H1 (cell line): ENCODE measurements around the gene RGS9BP. TPM values are rescaled to one million over a fixed set of nuclear protein-coding genes. Genes with fewer than 3 reads are reported as not detected.

Experiments used
- CTCF ChIA-PET: fragments of 300-600 bp; sonication (Branson Sonifier 250); formaldehyde crosslinking; loops from one replicate; lab custom pipeline; 2021; ENCODE audit not compliant: partially characterized antibody; lab: Charles Lee
- POLR2A ChIA-PET: fragments of 300-600 bp; sonication (Branson Sonifier 250); formaldehyde crosslinking; loops from one replicate; lab custom pipeline; 2021; ENCODE audit warnings: inconsistent platforms; ENCODE audit not compliant: partially characterized antibody; lab: Charles Lee
- DNase-seq, 2 experiments: peaks; one replicate each; pipeline versions ENCODE4 v3.0.0 to v3.0.0-alpha.2; 2010 to 2022; ENCODE audit warnings: low spot score in 2 of 2, low read depth in 1 of 2, mixed read lengths in 1 of 2
- FAIRE-seq: peaks from 2 replicates; lab custom pipeline; 2011; peaks lifted over from hg19 to GRCh38; lab: Jason Lieb, UNC
- H2AFZ ChIP-seq: 2 replicates; pipeline ENCODE4 v1.8.1; 2012; ENCODE audit warnings: low read length, inconsistent platforms
- H2AK5ac ChIP-seq: 2 replicates; pipeline ENCODE4 v1.6.1; 2013; ENCODE audit warnings: low read depth, low read length
- H2BK120ac ChIP-seq: replicated peaks from 2 replicates; pipeline ENCODE3; 2013; ENCODE audit warnings: low read depth, low read length, inconsistent platforms
- H2BK12ac ChIP-seq: 2 replicates; pipeline ENCODE4 v1.6.1; 2013; ENCODE audit warnings: low read depth, low read length
- H2BK15ac ChIP-seq: 2 replicates; pipeline ENCODE4 v1.6.1; 2013; ENCODE audit warnings: low read length
- H2BK20ac ChIP-seq: 2 replicates; pipeline ENCODE4 v1.6.1; 2013; ENCODE audit warnings: low read length
- H2BK5ac ChIP-seq: 2 replicates; pipeline ENCODE4 v1.6.1; 2013; ENCODE audit warnings: low read depth, low read length
- H3K14ac ChIP-seq: 2 replicates; pipeline ENCODE4 v1.6.1; 2013; ENCODE audit warnings: inconsistent platforms; ENCODE audit not compliant: insufficient read length
- H3K18ac ChIP-seq: 2 replicates; pipeline ENCODE4 v1.6.1; 2013; ENCODE audit warnings: low read length; ENCODE audit errors: extremely low read depth
- H3K23ac ChIP-seq: 2 replicates; pipeline ENCODE4 v1.6.1; 2013; ENCODE audit warnings: inconsistent platforms; ENCODE audit not compliant: insufficient read length
- H3K23me2 ChIP-seq: 2 replicates; pipeline ENCODE4 v1.6.1; 2013; ENCODE audit warnings: low read depth, low read length
- H3K27ac ChIP-seq: 2 replicates; pipeline ENCODE4 v1.6.1; 2011; ENCODE audit warnings: low read depth, low read length, inconsistent platforms
- H3K27me3 ChIP-seq, 4 experiments: replicated peaks in 1 of 4; 1 replicate in 1 of 4; 2 replicates in 3 of 4; pipeline versions ENCODE4 v1.6.1 to v1.8.1; 2011 to 2013; ENCODE audit warnings: low read length in 3 of 4, mild to moderate bottlenecking in 3 of 4, inconsistent platforms in 2 of 4, mixed read lengths in 2 of 4, moderate library complexity in 1 of 4; ENCODE audit not compliant: control insufficient read depth in 3 of 4, insufficient read depth in 3 of 4; ENCODE audit errors: extremely low read depth in 1 of 4
- H3K36me3 ChIP-seq, 4 experiments: 2 replicates each; pipeline versions ENCODE4 v1.6.1 to v1.8.1; 2011 to 2013; ENCODE audit warnings: mild to moderate bottlenecking in 4 of 4, low read length in 3 of 4, moderate library complexity in 2 of 4, control low read depth in 1 of 4, inconsistent platforms in 1 of 4; ENCODE audit not compliant: insufficient read depth in 4 of 4, control insufficient read depth in 2 of 4
- H3K4ac ChIP-seq: replicated peaks from 2 replicates; pipeline ENCODE3; 2013; ENCODE audit warnings: low read length, low read depth, mixed read lengths, inconsistent platforms; ENCODE audit not compliant: insufficient read length
- H3K4me1 ChIP-seq, 4 experiments: replicated peaks in 1 of 4; 1 replicate in 1 of 4; 2 replicates in 3 of 4; pipeline versions ENCODE4 v1.6.1 to v1.8.1; 2011 to 2013; ENCODE audit warnings: low read length in 3 of 4, inconsistent platforms in 2 of 4, mixed read lengths in 1 of 4; ENCODE audit not compliant: insufficient read depth in 4 of 4, control insufficient read depth in 3 of 4
- H3K4me2 ChIP-seq, 2 experiments: 2 replicates each; pipeline versions ENCODE4 v1.6.1 to v1.8.1; 2011 to 2013; ENCODE audit warnings: low read depth in 2 of 2, low read length in 2 of 2, control low read depth in 1 of 2, inconsistent platforms in 1 of 2, mild to moderate bottlenecking in 1 of 2; ENCODE audit not compliant: insufficient read depth in 1 of 2
- H3K4me3 ChIP-seq, 4 experiments: fragments of 200-600, 300-600 bp in 1 of 4; sonication (generic), shearing (Covaris generic), sonication (Bioruptor Twin) in 1 of 4; 2 replicates each; pipeline versions ENCODE4 v1.5.1 to v1.8.1; 2011 to 2016; ENCODE audit warnings: low read length in 4 of 4, low read depth in 3 of 4, control low read depth in 2 of 4, inconsistent platforms in 2 of 4, mild to moderate bottlenecking in 2 of 4, mixed read lengths in 1 of 4, moderate library complexity in 1 of 4; ENCODE audit not compliant: insufficient read depth in 2 of 4; ENCODE audit errors: extremely low read depth in 1 of 4
- H3K56ac ChIP-seq: replicated peaks from 2 replicates; pipeline ENCODE3; 2013; ENCODE audit warnings: low read depth, mild to moderate bottlenecking, mixed read lengths, low read length, inconsistent platforms; ENCODE audit not compliant: insufficient read length
- H3K79me1 ChIP-seq: 2 replicates; pipeline ENCODE4 v1.6.1; 2013; ENCODE audit warnings: low read depth, low read length, control low read depth
- H3K79me2 ChIP-seq, 2 experiments: 2 replicates each; pipeline versions ENCODE4 v1.6.1 to v1.8.1; 2012 to 2013; ENCODE audit warnings: low read length in 2 of 2, mild to moderate bottlenecking in 2 of 2, inconsistent platforms in 1 of 2; ENCODE audit not compliant: insufficient read depth in 2 of 2, control insufficient read depth in 1 of 2
- H3K9ac ChIP-seq, 4 experiments: replicated peaks in 1 of 4; 1 replicate in 1 of 4; 2 replicates in 3 of 4; pipeline versions ENCODE4 v1.6.1 to v1.8.1; 2011 to 2013; ENCODE audit warnings: low read depth in 3 of 4, low read length in 3 of 4, control low read depth in 2 of 4, mild to moderate bottlenecking in 2 of 4, moderate library complexity in 2 of 4, inconsistent platforms in 1 of 4; ENCODE audit errors: extremely low read depth in 1 of 4
- H3K9me3 ChIP-seq, 2 experiments: 2 replicates each; pipeline versions ENCODE4 v1.6.1 to v1.8.1; 2012 to 2013; ENCODE audit warnings: mild to moderate bottlenecking in 2 of 2, moderate library complexity in 2 of 2, control low read depth in 1 of 2, inconsistent platforms in 1 of 2, low read depth in 1 of 2, low read length in 1 of 2, mixed read lengths in 1 of 2; ENCODE audit not compliant: insufficient read depth in 2 of 2
- H4K20me1 ChIP-seq, 2 experiments: replicated peaks in 1 of 2; 2 replicates each; pipeline versions ENCODE3 to v1.8.1; 2011 to 2013; ENCODE audit warnings: inconsistent platforms in 2 of 2, low read length in 2 of 2, mild to moderate bottlenecking in 1 of 2; ENCODE audit not compliant: insufficient read depth in 2 of 2, control insufficient read depth in 1 of 2
- H4K5ac ChIP-seq: 2 replicates; pipeline ENCODE4 v1.6.1; 2013; ENCODE audit warnings: low read length, low read depth, mixed read lengths, inconsistent platforms; ENCODE audit not compliant: insufficient read length
- H4K8ac ChIP-seq: 2 replicates; pipeline ENCODE4 v1.8.0; 2013; ENCODE audit warnings: mild to moderate bottlenecking, moderate library complexity, low read length, inconsistent platforms; ENCODE audit not compliant: insufficient read depth; ENCODE audit errors: extremely low read depth
- H4K91ac ChIP-seq: replicated peaks from 2 replicates; pipeline ENCODE3; 2013; ENCODE audit warnings: low read length, mixed read lengths, inconsistent platforms; ENCODE audit not compliant: insufficient read length
- BCL11A ChIP-seq, 2 experiments: IDR thresholded peaks; one replicate each; pipeline ENCODE4 v1.6.1; 2011; ENCODE audit warnings: low read depth in 2 of 2, low read length in 2 of 2, mild to moderate bottlenecking in 2 of 2
- CBX8 ChIP-seq: fragments of 300-800, 300-1000 bp; sonication (generic); IDR thresholded peaks from 2 replicates; pipeline ENCODE4 v1.7.1; 2016; ENCODE audit warnings: low read depth, low read length, borderline replicate concordance
- NANOG ChIP-seq: IDR thresholded peaks from 2 replicates; pipeline ENCODE4 v1.6.1; 2011; ENCODE audit warnings: low read length, low read depth, mild to moderate bottlenecking, inconsistent platforms; ENCODE audit not compliant: insufficient read depth, poor library complexity, severe bottlenecking
- RNF2 ChIP-seq: fragments of 200-900, 300-1000 bp; sonication (generic); IDR thresholded peaks from 2 replicates; pipeline ENCODE4 v1.7.1; 2016; ENCODE audit warnings: borderline replicate concordance, low read depth, mild to moderate bottlenecking, antibody characterized with exemption, low read length; ENCODE audit not compliant: poor library complexity, severe bottlenecking; ENCODE audit errors: missing control alignments
- SP1 ChIP-seq: IDR thresholded peaks from 2 replicates; pipeline ENCODE4 v1.6.1; 2011; ENCODE audit warnings: low read depth, low read length
- SP2 ChIP-seq: IDR thresholded peaks from 2 replicates; pipeline ENCODE4 v1.6.1; 2012; ENCODE audit warnings: mild to moderate bottlenecking, low read length, inconsistent platforms
- TCF12 ChIP-seq: IDR thresholded peaks from 2 replicates; pipeline ENCODE4 v1.6.1; 2011; ENCODE audit warnings: low read depth, mild to moderate bottlenecking, low read length
- WGBS, 2 experiments: shearing (Covaris generic) in 1 of 2; methylation state at CpG; one replicate each; pipeline versions ENCODE4 v1.1.6 to v1.1.7; 2013 to 2015; ENCODE audit warnings: low lambda C conversion rate in 2 of 2, mixed read lengths in 2 of 2, inconsistent platforms in 1 of 2, low coverage in 1 of 2, missing lambda C conversion rate in 1 of 2; ENCODE audit not compliant: insufficient replicate concordance in 2 of 2, insufficient coverage in 1 of 2, insufficient read length in 1 of 2; ENCODE audit errors: extremely low coverage in 1 of 2, missing lambda C conversion rate in 1 of 2; 5-methylcytosine and 5-hydroxymethylcytosine counted together
- polyA plus RNA-seq, 7 experiments: library from polyadenylated mRNA; depleted of rRNA in 3 of 7; stranded (reverse) in 5 of 7; unstranded in 2 of 7; fragments of >200 nt in 5 of 7; fragments of 200-250 nt in 2 of 7; gene quantifications; 1 replicate in 5 of 7; 2 replicates in 1 of 7; 4 replicates in 1 of 7; pipeline versions ENCODE4 v1.2.1 to v1.2.3, GENCODE V29; 2011 to 2013; ENCODE audit warnings: missing spikeins in 2 of 7, mixed read lengths in 2 of 7
- total RNA-seq: library from RNA; stranded (reverse); fragmentation: NEBNext Ultra II Directional; extraction: Animal tissue kit (Norgen Biotek cat#: 25700); gene quantifications from 2 replicates; pipeline ENCODE4 v1.2.1, GENCODE V29; 2021
- TF ChIP-seq, protein P1 (sequence below): IDR thresholded peaks from 2 replicates; pipeline ENCODE4 v1.6.1; 2011; ENCODE audit warnings: low read length, improper control_type of control experiment

The RGS9BP gene
- total and polyA plus RNA-seq, 2 of the 8 experiments (the other 6 are each of a cell fraction or from before 2014, with no cell fraction given) = 0.11 to 0.26 TPM

DNA sequence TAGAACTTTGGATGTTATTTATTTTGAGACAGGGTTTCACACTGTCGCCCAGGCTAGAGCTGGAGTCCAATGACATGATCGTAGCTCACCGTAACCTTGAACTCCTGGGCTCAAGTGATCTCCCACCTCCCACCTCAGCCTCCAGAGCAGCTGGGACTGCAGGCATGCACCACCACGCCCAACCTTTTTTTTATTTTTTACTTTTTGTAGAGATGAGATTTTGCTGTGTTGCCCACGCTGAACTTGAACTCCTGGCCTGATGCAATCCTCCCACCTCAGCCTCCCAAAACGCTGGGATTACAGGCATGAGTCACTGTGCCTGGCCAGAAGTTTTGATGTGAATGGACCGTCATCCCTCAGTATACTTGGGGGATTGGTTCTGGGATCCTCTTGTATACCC lies 14.3 kb upstream of the RGS9BP start:
- Histone ChIP-seq H2BK120ac (no peak overlapping the region), H2AFZ (no peak overlapping the region), H2BK5ac (no peak overlapping the region), H3K79me2 (peaks cover 0 to 48% of the 10 kb centered on the region in 2 experiments; a peak in 2 of 4 replicates), H3K9ac (no peak overlapping the region), H2BK20ac (no peak overlapping the region), H3K4ac (no peak overlapping the region), H2AK5ac (no peak overlapping the region), H2BK15ac (no peak overlapping the region), H4K5ac (no peak overlapping the region), H3K36me3 (peaks cover 0 to 6% (median 1%) of the 10 kb centered on the region in 4 experiments; a peak in 2 of 8 replicates), H3K4me3 (no peak overlapping the region), H3K9me3 (no peaks in the 10 kb centered on the region), H4K20me1 (peaks cover 0 to 2% of the 10 kb centered on the region in 2 experiments), H4K91ac (no peak overlapping the region), H3K79me1 (peaks cover 1% of the 10 kb centered on the region; the same call in 1 of the 2 replicates), H3K27me3 (no peaks in the 10 kb centered on the region), H3K27ac (no peak overlapping the region), H3K18ac (no peak overlapping the region), H2BK12ac (no peak overlapping the region), H3K4me2 (no peak overlapping the region), H4K8ac (no peak overlapping the region), H3K23ac (no peak overlapping the region), H3K14ac (no peak overlapping the region), H3K4me1 (no peaks in the 10 kb centered on the region), H3K23me2 (no peaks in the 10 kb centered on the region), H3K56ac (no peak overlapping the region)
- POLR2A ChIA-PET = interaction anchor here (0.7 kb wide), 1 partner anchor 55 kb away, joined by 3 read pairs; no protein-coding TSS in a partner anchor
- CTCF ChIA-PET = no interaction called here
- TF ChIP-seq SP1 (no peak), RNF2 (no peak), TCF12 (no peak), BCL11A (IDR thresholded peaks at IDR 0.05; ENCODE audit: low read depth in 2 of 2, low read length in 2 of 2) (no peak), NANOG (no peak), CBX8 (no peak), SP2 (no peak)
- TF ChIP-seq, protein P1, sequence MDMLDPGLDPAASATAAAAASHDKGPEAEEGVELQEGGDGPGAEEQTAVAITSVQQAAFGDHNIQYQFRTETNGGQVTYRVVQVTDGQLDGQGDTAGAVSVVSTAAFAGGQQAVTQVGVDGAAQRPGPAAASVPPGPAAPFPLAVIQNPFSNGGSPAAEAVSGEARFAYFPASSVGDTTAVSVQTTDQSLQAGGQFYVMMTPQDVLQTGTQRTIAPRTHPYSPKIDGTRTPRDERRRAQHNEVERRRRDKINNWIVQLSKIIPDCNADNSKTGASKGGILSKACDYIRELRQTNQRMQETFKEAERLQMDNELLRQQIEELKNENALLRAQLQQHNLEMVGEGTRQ = no peak
- FAIRE-seq (no peak), DNase-seq (no peak)
- WGBS, 2 experiments = 85% methylated on average over 7 of the region's 7 CpGs; no CpG with 5 or more reads in 1 of the 2 experiments
